GM19240 (cell line): ENCODE data around the gene MAN1A1.

Experiments
- DNase-seq: peaks from one replicate; pipeline ENCODE4 v3.0.0; 2011; ENCODE audit warnings: low spot score; ENCODE audit not compliant: insufficient read length

The MAN1A1 gene

DNA sequence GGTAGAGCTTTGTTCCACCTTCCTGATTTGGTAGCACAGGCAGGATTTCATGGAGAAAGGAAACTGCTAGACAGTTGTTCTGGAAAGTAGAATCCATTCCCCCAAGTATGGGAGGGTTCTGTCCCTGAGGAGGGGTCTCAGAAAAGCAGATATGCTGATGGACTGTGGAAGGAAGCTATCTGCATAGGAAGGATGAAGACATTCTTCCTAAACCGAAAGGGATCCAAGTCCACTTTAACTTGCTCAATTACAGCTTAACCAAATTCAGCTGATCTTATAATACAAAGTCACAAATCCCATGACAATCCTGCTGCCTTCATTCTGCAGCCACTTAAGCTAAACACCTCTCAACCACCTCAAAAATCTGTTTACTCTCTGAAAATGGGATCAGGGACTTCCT lies 2.6 kb downstream of the MAN1A1 start:
- no peak for DNase-seq

DNA sequence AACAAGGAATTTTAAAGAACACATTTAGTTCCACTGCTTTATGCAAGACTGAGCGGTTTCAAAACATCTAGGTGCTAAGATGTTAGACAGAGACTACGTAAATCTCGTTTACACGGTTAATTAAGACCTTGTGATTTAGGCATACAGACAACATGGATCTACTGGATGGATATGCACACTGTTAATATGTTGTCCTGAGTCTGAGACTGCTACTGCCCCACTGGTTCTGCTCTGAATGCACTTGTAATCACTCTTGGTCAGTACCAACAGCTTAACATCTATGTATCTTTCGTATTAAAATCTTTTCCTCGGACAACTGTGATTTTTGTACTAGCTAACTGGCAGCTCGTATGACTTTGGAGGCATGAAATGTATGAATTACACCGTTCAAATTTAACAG lies 3.1 kb downstream of the MAN1A1 start:
- no peak for DNase-seq

GRCh38 chr6:119345114-119345513 lies 4.4 kb downstream of the MAN1A1 start:
- DNase-seq, result no peak

- DNase-seq, result no peak
These were observed 5.3 kb downstream of the MAN1A1 start for GRCh38 chr6:119344306-119344705.

GRCh38 chr6:119343573-119344146 lies 5.9 kb downstream of the MAN1A1 start:
- no peak for DNase-seq

GRCh38 chr6:119343167-119343566 lies 6.4 kb downstream of the MAN1A1 start:
- no peak for DNase-seq

DNA sequence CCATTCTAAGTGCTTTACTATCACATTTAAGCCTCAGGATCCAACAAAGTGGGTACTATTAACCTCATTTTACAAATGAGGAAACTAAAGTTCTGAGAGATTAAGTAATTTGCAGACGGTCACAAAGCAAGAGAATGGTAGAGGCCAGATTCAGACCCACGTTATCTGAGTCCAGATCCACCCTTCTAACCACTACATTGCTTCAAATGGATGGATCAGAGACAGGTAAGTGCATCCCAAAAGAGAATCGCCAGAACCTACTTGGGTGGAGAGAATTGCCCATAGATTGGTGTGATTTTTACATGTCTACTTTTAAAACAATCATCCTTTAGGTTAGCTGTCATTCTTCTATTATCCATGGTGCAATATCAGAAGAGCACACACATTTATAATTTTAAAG lies 7.1 kb downstream of the MAN1A1 start:
- DNase-seq, result no peak

DNA sequence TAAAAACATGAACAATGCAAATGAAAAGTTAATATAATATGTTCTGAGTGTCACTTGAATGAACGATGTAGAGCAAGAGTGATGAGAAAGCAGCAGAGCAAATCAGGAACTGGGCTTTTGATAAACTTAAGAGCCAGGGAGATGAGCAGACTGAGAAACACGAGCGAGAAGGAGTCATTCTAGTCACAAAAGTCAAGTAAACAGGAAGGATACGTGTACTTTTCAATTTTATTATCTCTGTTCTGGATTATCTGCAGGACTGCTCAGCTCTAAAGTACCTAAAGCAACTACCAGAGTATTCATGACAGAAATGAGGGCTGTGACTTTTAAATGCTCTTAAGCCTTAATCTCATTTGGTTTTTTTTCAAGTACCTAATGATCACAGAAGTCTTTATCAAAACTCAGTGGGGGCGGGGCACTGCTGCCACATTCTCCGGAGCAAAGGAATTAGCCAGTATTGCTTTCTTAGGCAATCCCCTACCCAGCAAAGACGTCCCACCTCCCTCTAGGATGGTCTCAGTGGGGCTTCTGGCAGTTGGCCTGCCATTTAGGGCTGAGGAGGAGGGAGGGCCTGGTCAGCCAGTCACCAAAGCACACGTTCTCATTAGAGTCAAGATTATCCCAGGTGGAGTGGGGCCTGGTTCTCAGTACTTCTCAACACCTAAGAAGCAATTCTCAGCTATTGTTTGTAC lies 8.6 kb downstream of the MAN1A1 start:
- no peak for DNase-seq

DNA sequence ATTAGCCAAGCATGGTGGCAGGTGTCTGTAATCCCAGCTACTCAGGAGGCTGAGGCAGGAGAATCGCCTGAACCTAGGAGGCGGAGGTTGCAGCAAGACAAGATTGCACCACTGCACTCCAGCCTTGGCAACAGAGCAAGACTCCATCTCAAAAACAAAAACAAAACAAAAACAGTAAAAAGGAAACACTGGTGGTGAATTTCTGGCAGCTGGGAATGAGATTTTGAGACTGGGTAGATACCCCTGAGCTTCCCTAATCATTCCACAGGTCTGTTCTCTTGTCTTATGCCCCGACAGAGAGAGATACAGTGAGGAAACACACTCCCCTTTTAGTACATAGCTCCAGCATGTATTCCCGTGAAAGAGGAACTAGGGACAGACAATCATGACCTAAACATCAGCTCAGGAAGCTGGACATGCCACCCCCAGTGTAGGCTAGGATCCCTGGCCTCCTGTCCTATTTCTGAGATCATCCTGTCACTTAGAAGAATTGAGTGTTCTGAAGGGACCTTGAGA lies 9.6 kb downstream of the MAN1A1 start:
- DNase-seq, result no peak

GRCh38 chr6:119337762-119338161 lies 11.8 kb downstream of the MAN1A1 start:
- no peak for DNase-seq

DNA sequence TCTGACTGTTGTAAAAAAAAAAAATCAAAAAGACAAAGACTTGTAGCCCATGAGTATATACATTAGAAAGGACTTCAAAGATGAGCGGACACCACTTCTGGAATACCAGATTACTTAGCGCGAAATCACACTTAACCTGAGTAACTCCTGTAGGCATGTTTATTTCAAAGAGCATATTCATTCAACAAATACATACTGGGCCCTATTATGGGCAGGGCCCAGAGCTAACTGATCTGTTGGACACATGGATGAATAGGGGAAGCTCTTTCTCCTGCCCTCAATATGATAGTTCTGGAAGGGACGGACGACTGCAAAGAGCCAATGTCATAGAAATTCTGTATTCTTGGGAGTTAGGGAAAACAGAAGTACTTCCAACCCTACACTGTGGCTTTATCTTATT lies 12.3 kb downstream of the MAN1A1 start:
- DNase-seq, result no peak

- no peak for DNase-seq
These were observed 14.9 kb downstream of the MAN1A1 start for GRCh38 chr6:119334535-119335264.

DNA sequence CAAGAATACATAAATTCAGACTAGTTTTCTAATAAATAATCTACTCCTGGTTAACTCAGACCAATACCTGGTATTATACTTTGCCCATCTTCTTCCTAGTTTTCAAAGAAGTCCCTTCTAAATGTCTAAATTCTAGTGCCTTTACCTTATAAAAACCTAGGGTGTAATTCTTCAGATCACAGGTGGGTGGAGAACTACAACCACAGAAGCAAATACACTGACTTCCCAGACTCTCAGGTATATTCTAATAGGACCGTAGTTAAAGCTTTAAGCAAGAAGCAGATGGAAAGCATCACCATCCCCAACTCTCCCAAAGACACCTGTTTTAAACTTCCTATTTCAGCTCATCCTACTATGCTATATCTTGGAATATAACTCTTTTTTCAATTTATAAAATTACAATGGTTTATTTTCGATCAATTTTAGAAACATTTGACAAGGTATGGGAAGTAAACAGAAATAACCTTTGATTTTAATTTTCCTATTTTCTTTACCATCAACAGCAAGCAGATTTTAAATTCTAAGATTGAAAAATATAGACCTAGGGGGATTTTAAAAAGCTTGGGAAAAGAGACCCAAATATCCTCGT lies 15.8 kb downstream of the MAN1A1 start:
- DNase-seq, result no peak

- no peak for DNase-seq
These were observed 16.4 kb downstream of the MAN1A1 start for GRCh38 chr6:119333063-119333609.

DNA sequence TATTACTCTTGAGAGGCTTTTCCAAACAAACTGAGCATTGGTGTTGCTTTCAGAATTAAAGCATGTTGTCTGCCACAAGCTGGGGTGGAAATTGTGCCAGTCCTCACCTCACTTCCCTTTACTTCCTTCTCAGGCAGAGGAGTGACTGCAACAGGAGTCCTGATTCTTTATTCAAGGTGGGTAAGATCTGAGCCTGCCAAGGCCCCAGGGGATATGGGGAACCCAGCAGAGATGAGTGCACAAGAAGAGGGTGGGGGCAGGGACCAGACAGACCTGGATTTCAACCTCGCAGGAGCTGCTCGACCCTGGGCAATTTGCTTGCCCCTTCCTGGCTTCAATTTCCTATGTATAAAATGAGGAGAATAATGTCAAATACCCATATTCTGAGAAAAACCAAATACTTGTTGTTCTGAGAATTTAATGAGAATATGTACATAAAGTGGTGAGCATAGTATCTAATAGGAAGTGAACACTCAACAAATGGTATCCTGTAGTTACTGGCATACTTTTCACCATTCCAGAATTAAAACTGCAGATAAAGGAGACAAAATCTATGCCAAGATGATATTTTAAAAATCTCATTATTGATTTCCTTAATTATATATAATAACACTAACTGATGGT lies 17.8 kb downstream of the MAN1A1 start:
- no peak for DNase-seq

DNA sequence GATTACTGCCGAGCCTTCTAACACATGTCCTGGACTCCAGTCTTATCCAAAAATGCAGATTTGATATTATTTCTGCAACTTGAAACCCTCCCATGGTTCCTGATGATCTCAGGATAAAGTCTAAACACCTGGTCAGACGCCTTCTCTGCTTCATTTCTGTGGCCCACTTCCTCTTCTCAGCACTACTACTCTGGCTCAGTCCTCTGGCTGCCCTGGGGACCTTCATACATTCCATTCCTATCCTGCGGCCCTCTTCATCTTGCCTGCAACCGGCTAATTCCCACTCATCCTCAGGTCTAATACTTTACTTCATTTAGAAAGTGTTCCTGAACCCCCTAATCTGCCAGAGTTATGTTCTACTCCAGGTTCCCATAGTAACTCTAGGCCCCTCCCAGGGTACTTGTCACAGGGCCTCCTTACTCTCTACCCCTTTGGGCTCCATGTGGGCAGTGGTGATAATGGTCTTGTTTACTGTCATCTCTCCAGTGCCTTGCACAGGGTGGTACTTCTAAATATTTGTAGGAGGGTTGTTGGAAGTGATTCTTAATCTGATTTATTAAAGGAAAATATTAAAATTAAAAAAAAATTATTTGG lies 18.9 kb downstream of the MAN1A1 start:
- DNase-seq, result no peak

- no peak for DNase-seq
These were observed 19.8 kb downstream of the MAN1A1 start for GRCh38 chr6:119329794-119330180.

DNA sequence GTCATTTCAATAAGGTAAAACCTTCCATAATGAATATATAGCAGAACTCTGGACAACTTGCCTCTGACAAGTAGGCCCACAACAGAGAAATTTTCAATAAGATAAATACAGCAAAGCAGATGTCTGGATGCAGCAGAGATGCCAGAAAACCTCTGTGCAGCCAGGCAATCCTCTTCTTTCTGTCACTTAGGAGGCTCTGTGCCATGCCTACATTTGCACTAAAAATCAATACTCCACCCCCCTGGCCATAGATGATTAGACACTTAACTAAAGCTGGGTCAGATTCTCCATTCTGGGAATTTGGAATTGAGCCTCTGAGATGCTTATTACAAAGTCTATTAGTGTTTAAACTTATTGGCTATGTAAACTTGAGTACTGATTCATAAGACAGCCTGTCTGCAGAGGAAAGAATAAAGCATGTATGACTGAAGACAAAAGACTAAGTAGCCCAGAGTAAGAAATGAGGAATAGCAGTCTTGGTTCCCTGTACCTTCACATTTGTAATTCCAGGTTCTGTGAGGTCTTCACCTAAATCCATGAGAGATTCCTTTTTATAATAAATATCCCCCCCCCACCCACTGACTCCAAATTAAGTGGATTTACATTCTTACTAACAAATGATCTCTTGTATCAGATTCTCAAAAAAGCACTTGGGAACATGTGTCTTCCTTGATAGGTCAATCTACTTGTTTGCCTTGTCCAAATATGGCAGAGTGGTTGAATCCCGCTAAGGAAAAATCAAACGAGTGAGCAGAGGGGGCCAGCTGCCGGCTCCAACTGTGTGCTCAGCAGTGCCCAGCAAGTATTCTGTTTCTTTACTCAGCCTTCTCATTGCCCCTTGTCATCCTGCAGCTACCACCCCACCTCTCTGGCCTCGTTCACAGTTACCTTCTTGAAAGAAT lies 20.4 kb downstream of the MAN1A1 start:
- no peak for DNase-seq

DNA sequence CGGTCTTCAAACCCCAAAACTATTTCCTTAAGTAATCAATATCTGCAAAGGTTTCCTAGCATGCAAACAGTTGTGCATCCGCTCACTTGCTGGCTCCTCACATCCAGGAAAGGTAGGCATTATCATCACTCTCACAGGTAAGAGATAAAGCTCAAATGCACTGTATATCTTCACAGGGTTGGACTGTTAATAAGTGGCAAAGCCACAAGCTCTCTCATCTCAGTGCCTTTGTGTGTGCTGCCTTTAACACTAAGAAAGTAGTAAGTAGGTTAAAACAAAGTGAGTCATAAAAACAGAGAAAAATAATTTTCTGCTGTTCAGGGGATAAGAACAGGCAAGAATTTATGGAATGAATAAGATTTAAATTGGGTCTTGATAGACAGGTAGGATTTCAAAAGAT lies 21.3 kb downstream of the MAN1A1 start:
- DNase-seq, result no peak

- DNase-seq, result no peak
These were observed 21.8 kb downstream of the MAN1A1 start for GRCh38 chr6:119327810-119328209.
